Naive thymus-derived CD8-positive, alpha-beta T cell (primary cell): ENCODE data around the gene ARHGAP28. TPM values are rescaled to one million over a fixed set of nuclear protein-coding genes. Genes with fewer than 3 reads are reported as not detected.

Experiments used
- ATAC-seq, 2 donors: fragments of 150-1000 bp; cut with Tn5 transposase in 1 of 2; sonication (Bioruptor Pico), chemical (Tn5 transposase) in 1 of 2; 1 replicate in 1 of 2; 2 replicates in 1 of 2; pipeline ENCODE4 v1.10.0; 2021; ENCODE audit warnings: mild to moderate bottlenecking in 2 of 2, moderate library complexity in 2 of 2
- POLR2A ChIA-PET: fragments of 350-600 bp; sonication (Branson Sonifier 250); formaldehyde crosslinking; loops from one replicate; lab custom pipeline; 2021; ENCODE audit warnings: antibody characterized with exemption; lab: Charles Lee
- DNase-seq, 10 donors: peaks; one replicate each; pipeline versions ENCODE4 v3.0.0 to v3.0.0-alpha.2; 2020 to 2022
- H3K27ac Mint-ChIP-seq, 10 donors: one replicate each; pipeline ENCODE4 v1.8.0; 2020 to 2022; ENCODE audit warnings: mild to moderate bottlenecking in 10 of 10, mixed read lengths in 10 of 10, moderate library complexity in 4 of 10, inconsistent platforms in 1 of 10
- H3K27me3 Mint-ChIP-seq, 5 donors: one replicate each; pipeline ENCODE4 v1.8.0; 2021 to 2022; ENCODE audit warnings: mixed read lengths in 5 of 5
- H3K36me3 Mint-ChIP-seq, 3 donors: one replicate each; pipeline ENCODE4 v1.8.0; 2020 to 2022; ENCODE audit warnings: mixed read lengths in 3 of 3, mild to moderate bottlenecking in 2 of 3, inconsistent platforms in 1 of 3
- H3K4me1 Mint-ChIP-seq, 4 donors: one replicate each; pipeline ENCODE4 v1.8.0; 2021 to 2022; ENCODE audit warnings: mixed read lengths in 4 of 4
- H3K4me3 Mint-ChIP-seq, 10 donors: one replicate each; pipeline ENCODE4 v1.8.0; 2020 to 2022; ENCODE audit warnings: mild to moderate bottlenecking in 10 of 10, mixed read lengths in 10 of 10, moderate library complexity in 6 of 10, inconsistent platforms in 1 of 10
- H3K9me3 Mint-ChIP-seq, 9 donors: one replicate each; pipeline ENCODE4 v1.8.0; 2020 to 2022; ENCODE audit warnings: mixed read lengths in 9 of 9, mild to moderate bottlenecking in 3 of 9, inconsistent platforms in 1 of 9, moderate library complexity in 1 of 9
- polyA plus RNA-seq, 3 donors: library from polyadenylated mRNA; unstranded; fragments of 300-500 nt; fragmentation: Illumina TruSeq; gene quantifications; one replicate each; pipeline ENCODE4 v1.2.3, GENCODE V29; 2021
- total RNA-seq, 8 experiments: library from RNA in 2 of 8; stranded (reverse) in 2 of 8; gene quantifications; one replicate each; pipeline ENCODE4 v1.2.3 and lab custom pipeline; 2021 to 2026

Gene ARHGAP28
- total and polyA plus RNA-seq, 5 experiments from 2014 or later: not detected

DNA sequence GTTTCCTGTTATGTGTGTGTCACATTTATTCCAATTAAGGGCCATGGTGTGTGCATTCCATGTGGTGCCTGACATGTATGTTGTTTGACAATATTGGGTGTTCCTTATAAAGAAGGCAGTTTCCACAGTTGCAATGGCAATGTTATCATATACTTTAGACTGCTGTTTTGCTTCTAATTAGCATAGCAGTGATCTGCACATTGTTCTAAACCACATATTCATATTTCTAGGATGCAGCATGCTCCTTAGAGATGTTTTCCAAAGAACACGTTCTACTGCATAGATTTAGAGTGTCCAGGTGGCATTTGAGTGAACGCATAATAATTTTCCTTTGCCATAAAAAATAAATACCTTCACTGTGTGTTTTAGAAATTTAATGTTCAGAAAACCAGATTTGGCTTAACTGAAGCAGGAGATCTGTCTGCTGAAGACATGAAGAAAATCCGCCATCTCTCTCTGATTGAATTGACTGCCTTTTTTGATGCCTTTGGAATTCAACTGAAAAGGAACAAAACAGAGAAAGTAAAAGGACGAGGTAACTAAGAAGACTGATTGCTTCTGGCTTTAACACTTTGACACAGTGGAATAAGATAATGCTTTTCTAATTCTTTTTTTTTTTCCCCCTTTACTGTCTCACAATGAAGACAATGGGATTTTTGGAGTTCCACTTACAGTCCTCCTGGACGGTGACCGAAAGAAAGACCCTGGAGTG lies 143.7 kb downstream of the ARHGAP28 start:
- H3K36me3 Mint-ChIP-seq: no peaks in the 10 kb centered on the region

DNA sequence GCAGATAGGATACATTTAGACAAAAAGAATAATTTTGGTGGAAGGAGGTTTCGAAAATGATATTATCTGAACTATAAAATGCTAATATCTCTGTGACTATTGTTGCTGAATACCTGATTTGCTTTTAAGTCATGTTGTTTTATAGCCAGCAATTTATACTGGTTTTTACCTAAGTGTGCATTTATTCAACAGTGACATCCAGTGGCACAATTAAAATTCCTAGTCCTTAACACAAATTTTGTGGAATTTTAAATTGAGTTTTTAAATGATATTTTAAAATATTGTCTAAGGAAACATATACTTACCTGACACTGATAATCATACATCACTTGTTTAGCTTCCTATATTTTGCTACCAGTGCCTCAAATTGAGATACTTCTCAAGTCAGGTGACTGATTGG lies 144.8 kb downstream of the ARHGAP28 start:
- POLR2A ChIA-PET: no interaction called here
- no peaks in the 10 kb centered on the region for H3K36me3 Mint-ChIP-seq
- no peak overlapping the region for H3K27ac Mint-ChIP-seq
- DNase-seq (no peak), ATAC-seq (no peak)
- peaks cover 0 to 4% (median 0%) of the 10 kb centered on the region in 9 donors for H3K9me3 Mint-ChIP-seq
- H3K4me1 Mint-ChIP-seq: no peaks in the 10 kb centered on the region
- no peak overlapping the region for H3K4me3 Mint-ChIP-seq
- peaks cover 0 to 2% (median 1%) of the 10 kb centered on the region in 5 donors for H3K27me3 Mint-ChIP-seq

More for the DNA sequence above, 143.7 kb downstream of the ARHGAP28 start:
- ATAC-seq (no peak), DNase-seq (no peak)
- Mint-ChIP-seq H3K9me3 (peaks cover 0 to 4% (median 0%) of the 10 kb centered on the region in 9 donors), H3K4me1 (no peaks in the 10 kb centered on the region), H3K4me3 (no peak overlapping the region), H3K27me3 (peaks cover 0 to 2% (median 1%) of the 10 kb centered on the region in 5 donors), H3K27ac (no peak overlapping the region)
- POLR2A ChIA-PET: no interaction called here

DNA sequence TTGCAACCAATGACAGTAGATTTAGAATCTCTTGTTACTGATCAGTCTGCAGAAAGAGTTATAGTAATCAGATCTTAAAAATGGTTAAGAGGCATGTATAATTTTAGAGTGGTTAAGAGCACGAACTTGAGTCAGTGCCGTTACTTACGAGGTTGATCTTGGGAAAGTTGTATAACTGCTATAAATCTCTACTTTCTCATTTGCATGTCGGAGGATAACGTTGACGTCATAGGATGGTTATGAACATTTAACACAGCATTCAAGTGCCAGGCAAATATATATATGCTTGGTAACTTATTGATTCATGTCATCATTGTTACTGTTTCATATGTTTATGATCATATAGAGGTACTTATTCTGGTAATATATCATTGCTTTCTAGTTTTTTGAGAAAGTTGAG lies 146.2 kb downstream of the ARHGAP28 start:
- H3K4me1 Mint-ChIP-seq: no peaks in the 10 kb centered on the region
- no peak for ATAC-seq
- no peak overlapping the region for H3K4me3 Mint-ChIP-seq
- no peaks in the 10 kb centered on the region for H3K36me3 Mint-ChIP-seq
- peaks cover 0 to 10% (median 0%) of the 10 kb centered on the region in 9 donors for H3K9me3 Mint-ChIP-seq
- H3K27ac Mint-ChIP-seq: no peak overlapping the region
- no peak for DNase-seq
- POLR2A ChIA-PET: no interaction called here
- H3K27me3 Mint-ChIP-seq: peaks cover 0 to 2% (median 0%) of the 10 kb centered on the region in 5 donors

DNA sequence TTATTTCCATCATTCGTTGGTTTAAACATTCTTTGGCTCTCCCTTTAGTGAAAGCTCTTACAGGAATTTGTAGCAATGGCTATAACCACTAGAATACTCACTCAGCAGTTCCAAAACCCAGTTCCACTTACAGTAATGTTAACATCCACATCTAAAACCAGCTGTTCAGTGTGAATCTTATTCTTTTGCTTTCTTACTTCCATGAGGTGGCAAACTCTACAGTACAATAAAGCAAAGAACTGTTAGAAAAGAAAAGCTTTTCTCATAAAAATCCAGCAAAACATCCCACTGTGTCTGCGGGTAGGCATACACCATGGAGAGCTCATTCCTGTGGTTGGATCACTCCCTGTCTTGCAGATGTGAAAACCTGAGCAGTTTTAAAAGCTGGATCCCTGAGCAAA lies 147.1 kb downstream of the ARHGAP28 start:
- Mint-ChIP-seq H3K9me3 (peaks cover 0 to 10% (median 0%) of the 10 kb centered on the region in 9 donors), H3K4me1 (no peaks in the 10 kb centered on the region), H3K27ac (no peak overlapping the region), H3K27me3 (peaks cover 0 to 1% (median 0%) of the 10 kb centered on the region in 5 donors), H3K4me3 (no peak overlapping the region), H3K36me3 (no peaks in the 10 kb centered on the region)
- ATAC-seq: no peak
- no peak for DNase-seq
- POLR2A ChIA-PET: no interaction called here

DNA sequence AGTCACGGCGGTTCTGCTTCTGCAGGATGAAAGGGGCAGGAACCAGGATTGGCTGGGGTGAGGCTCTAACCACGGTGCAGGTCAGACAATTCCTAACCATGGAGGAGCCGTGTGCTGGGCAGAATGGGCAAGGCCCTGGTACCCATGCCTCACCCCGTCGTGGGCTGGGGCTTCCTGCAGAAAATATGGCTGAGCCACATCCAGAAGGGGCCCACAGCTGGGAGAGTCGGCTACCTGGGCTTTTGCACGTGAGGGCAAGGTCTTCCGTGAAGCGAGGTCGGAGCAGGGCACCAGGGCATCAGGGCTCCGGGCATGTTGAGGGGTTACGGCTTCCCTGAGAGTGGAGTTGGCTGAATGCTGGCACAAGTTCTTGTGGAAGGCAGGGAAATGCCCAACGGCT lies 147.8 kb downstream of the ARHGAP28 start:
- no peaks in the 10 kb centered on the region for H3K4me1 Mint-ChIP-seq
- no peak overlapping the region for H3K27ac Mint-ChIP-seq
- no peak overlapping the region for H3K4me3 Mint-ChIP-seq
- no peaks in the 10 kb centered on the region for H3K36me3 Mint-ChIP-seq
- no peak for DNase-seq
- H3K9me3 Mint-ChIP-seq: peaks cover 0 to 10% (median 0%) of the 10 kb centered on the region in 9 donors
- ATAC-seq: no peak
- POLR2A ChIA-PET: no interaction called here
- H3K27me3 Mint-ChIP-seq: peaks cover 0 to 1% (median 0%) of the 10 kb centered on the region in 5 donors

DNA sequence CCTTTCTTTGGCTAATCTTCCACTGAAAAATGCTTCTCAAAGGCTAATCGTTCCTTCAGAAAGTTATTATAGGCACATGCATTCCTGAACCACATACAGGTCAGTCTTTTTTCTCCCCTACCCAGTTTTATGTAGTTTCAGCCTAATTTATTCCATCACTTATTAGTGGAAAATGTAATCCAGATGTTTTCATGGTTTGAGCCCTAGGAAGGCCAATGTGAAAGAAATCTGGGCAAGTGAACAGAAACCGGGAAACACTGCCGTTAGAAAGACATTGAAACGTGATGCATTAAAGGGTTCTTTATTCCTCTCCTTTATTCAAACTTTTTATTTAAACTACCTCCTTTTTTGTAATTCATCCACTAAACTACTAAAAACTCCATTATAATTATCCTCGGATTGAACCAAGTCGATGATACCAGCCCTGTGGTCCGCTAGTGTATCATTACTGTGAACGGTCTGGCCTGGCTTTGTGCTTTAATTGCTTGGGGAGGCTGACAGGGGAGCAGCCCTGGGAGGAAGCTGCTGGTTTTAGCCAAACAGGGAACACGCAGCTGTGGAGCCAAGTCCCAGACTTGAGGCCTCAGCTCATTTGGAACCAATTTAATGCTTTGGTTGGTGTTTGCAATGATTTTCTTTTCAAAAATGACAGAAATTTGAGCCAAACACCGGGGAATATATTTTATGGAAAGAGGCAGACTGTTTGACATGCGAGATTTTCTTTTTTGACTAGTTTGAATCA lies 149.2 kb downstream of the ARHGAP28 start:
- Mint-ChIP-seq H3K4me3 (no peak overlapping the region), H3K27ac (no peak overlapping the region), H3K36me3 (no peaks in the 10 kb centered on the region), H3K4me1 (no peaks in the 10 kb centered on the region), H3K9me3 (peaks cover 0 to 10% (median 0%) of the 10 kb centered on the region in 9 donors), H3K27me3 (peaks cover 0 to 4% (median 0%) of the 10 kb centered on the region in 5 donors)
- no peak for ATAC-seq
- no peak for DNase-seq
- POLR2A ChIA-PET: no interaction called here

DNA sequence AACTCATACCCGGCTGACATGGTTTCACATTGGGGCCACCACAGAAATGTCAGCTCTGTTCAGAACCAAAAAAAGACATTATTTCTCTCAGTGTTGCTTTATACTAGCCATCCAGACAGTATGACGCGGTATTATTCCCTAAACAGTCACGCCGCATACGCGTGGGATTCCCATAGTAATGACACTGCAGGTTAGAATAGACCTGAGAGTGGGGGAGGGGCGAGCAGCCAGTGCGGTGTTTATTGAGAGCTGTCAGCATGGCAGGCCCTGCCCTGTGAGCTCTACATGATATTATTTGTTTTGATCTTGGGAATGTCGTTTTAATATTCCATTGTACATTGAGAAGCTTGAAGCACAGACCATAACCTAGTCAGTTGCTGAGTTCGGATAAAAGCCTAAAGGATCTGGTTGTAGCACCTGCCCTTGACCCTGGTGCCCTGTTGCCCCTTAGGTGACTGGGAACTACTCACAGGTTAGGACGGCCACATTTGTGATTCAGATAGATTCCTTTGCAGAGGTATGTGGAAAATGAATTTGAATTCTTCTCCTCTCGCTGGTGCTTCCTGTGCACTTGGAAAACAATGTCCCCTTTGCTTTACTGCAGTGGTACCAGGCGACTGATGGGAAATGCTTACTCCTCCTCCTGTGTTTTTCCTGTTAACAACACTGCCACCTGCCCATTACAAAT lies 150.1 kb downstream of the ARHGAP28 start:
- no peak overlapping the region for H3K27ac Mint-ChIP-seq

DNA sequence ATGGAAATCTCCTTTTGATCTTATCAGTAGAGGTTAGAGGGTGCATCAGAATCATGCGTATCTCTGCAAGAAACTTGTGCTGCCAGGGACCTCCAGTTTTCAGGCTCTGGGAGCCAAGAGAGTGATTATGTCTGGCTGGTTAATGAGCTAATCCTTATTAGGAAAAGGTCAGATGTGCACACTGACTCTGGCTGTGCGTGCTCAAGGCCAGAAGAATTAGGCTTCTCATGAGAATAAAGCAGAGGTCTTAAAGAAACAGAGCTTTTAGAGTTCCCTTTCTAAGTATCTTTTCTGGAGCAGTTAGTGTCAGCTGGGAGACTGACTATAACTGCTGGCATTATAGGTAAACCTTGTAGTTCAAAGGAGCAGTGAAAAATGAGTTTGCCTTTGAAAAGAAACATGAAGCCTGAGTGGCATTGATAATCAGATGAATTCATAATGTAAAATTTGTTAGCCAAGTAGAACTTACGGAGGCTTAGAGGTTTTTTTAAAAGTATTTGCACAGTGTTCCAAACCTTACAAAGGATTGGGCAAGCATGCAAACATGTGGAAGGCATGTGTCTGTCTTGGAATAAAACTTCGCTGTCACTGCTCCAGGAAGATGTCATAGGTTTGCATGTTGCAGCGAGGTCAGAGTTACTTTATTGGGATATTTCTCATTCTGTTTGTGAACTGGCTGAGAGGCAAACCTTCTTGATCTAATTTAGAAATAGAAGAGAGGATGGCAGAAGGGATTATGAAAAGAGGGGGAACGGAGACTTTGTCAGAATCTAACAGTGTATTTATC lies 151.7 kb downstream of the ARHGAP28 start:
- no peaks in the 10 kb centered on the region for H3K4me1 Mint-ChIP-seq
- ATAC-seq: no peak

More for the DNA sequence above, 150.1 kb downstream of the ARHGAP28 start:
- H3K36me3 Mint-ChIP-seq: no peaks in the 10 kb centered on the region
- ATAC-seq (no peak), DNase-seq (no peak)
- H3K4me1 Mint-ChIP-seq: no peaks in the 10 kb centered on the region
- H3K27me3 Mint-ChIP-seq: peaks cover 0 to 4% (median 0%) of the 10 kb centered on the region in 5 donors
- POLR2A ChIA-PET: no interaction called here
- peaks cover 0 to 10% (median 0%) of the 10 kb centered on the region in 9 donors for H3K9me3 Mint-ChIP-seq
- H3K4me3 Mint-ChIP-seq: no peak overlapping the region

DNA sequence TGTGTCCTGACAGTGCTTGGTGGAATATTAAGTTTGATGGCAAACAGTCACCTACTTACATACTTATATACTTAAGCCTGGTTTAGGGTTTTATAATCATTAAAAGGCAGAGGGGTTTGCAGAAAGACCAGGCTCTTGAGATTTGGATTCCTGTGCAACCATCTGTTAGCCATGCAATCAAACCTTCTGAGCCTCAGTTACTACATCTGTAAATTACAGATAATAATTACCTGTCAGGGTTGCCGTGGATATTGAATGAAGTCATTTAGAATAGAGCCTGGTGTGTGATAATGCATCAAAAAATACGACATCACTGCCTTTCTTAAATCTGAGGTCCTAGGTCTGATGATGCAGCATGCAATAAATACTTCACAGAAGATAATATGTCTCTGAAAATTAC lies 152.9 kb downstream of the ARHGAP28 start:
- Mint-ChIP-seq H3K4me1 (no peaks in the 10 kb centered on the region), H3K36me3 (no peaks in the 10 kb centered on the region), H3K4me3 (no peak overlapping the region), H3K27me3 (peaks cover 0 to 8% (median 1%) of the 10 kb centered on the region in 5 donors), H3K27ac (no peak overlapping the region), H3K9me3 (peaks cover 0 to 8% (median 0%) of the 10 kb centered on the region in 9 donors)
- DNase-seq: no peak
- no peak for ATAC-seq
- POLR2A ChIA-PET: no interaction called here

More for the DNA sequence above, 151.7 kb downstream of the ARHGAP28 start:
- H3K36me3 Mint-ChIP-seq: no peaks in the 10 kb centered on the region
- peaks cover 0 to 10% (median 0%) of the 10 kb centered on the region in 9 donors for H3K9me3 Mint-ChIP-seq
- H3K27me3 Mint-ChIP-seq: peaks cover 0 to 8% (median 1%) of the 10 kb centered on the region in 5 donors
- POLR2A ChIA-PET: no interaction called here
- H3K4me3 Mint-ChIP-seq: no peak overlapping the region
- H3K27ac Mint-ChIP-seq: no peak overlapping the region
- no peak for DNase-seq

DNA sequence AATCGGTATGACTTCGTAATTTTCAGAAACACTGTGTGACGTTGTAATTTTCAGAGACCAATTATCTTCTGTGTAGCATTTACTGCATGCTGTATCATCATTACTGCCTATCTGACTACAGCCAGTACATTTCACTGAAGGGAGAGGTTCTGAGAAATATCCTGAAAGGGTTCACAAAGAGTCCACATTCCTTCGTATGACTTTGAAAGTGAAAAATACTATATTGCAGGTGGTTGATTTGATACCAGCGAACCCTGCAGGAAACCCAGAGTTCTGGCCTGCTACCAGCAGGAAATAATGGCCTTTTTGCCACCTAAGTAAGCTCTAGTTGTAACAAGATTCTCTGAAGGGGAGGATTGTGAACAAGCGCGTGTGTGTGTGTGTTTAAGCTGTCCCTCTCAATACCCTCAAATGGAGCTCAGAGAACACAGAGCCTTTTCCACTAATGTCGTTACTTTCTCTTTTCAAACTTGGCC lies 155.5 kb downstream of the ARHGAP28 start:
- Mint-ChIP-seq H3K9me3 (peaks cover 0 to 6% (median 0%) of the 10 kb centered on the region in 9 donors), H3K27me3 (peaks cover 0 to 8% (median 1%) of the 10 kb centered on the region in 5 donors), H3K4me1 (no peaks in the 10 kb centered on the region), H3K36me3 (no peaks in the 10 kb centered on the region), H3K4me3 (no peak overlapping the region), H3K27ac (no peak overlapping the region)
- ATAC-seq (no peak), DNase-seq (no peak)
- POLR2A ChIA-PET: no interaction called here

DNA sequence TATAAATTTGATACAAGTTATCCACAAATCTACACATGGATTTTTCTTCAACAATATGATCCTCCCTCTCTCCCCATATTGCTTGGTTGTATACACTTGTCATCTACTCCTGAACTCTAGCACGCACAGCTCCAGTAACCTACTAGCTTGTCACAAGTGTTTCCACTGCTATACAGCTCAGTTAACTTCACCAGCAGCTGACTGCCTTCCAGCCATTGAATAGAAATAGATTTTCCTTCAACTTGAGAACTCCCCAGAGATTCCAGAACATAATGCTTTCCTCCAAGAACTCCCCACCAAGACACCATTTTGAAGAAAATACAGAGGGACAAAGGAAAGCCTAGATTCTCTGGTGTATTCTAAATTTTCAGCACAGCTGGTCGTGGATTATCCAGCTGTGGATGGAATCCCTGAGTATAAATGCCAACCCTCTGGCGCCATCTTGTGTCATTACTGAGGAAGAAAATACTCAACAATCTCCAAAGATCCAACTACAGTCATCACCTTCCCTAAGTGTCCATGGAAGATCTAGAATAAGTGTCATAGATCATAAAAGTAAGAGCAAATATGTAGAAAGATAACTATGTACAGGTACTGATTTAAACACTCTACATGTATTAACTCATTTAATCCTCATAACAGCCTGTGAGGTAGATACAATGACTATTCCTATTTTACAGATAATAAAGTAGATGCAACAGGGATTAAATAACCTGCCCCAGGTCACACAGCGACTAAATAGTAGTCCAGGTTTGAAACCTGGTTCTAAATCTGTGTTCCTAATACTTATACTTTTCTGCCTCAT lies 156.7 kb downstream of the ARHGAP28 start:
- POLR2A ChIA-PET: no interaction called here
- no peaks in the 10 kb centered on the region for H3K36me3 Mint-ChIP-seq
- H3K4me3 Mint-ChIP-seq: no peak overlapping the region
- H3K4me1 Mint-ChIP-seq: no peaks in the 10 kb centered on the region
- no peak overlapping the region for H3K27ac Mint-ChIP-seq
- ATAC-seq: no peak
- peaks cover 0 to 2% (median 0%) of the 10 kb centered on the region in 9 donors for H3K9me3 Mint-ChIP-seq
- H3K27me3 Mint-ChIP-seq: peaks cover 0 to 8% (median 1%) of the 10 kb centered on the region in 5 donors
- peak in 1 of 10 donors; percentile 1 for DNase-seq
